GM23248 (cell line): Measurements from ENCODE around the gene SUB1. TPM values are rescaled to one million over a fixed set of nuclear protein-coding genes. Genes with fewer than 3 reads are reported as not detected.
"Not testable (repeated sequence)": the region's sequence is repeated elsewhere in the genome, so short reads cannot be mapped to it uniquely, and the experiment has no call there.

Source experiments
- DNase-seq: peaks from one replicate; pipeline ENCODE4 v3.0.0-alpha.2; 2015
- H2AFZ ChIP-seq: fragments of 200-600 bp; sonication (generic); 2 replicates; pipeline ENCODE4 v1.6.1; 2016; ENCODE audit warnings: antibody characterized with exemption
- H3F3A ChIP-seq: fragments of 200-600 bp; sonication (generic); 2 replicates; pipeline ENCODE4 v1.6.1; 2016; ENCODE audit warnings: mild to moderate bottlenecking, antibody characterized with exemption, mixed run types; ENCODE audit not compliant: insufficient read depth
- H3K27ac ChIP-seq: fragments of 200-600 bp; sonication (generic); 2 replicates; pipeline ENCODE4 v1.5.1; 2016; ENCODE audit warnings: mild to moderate bottlenecking
- H3K27me3 ChIP-seq: fragments of 200-600 bp; sonication (generic); replicated peaks from 2 replicates; pipeline ENCODE4 v1.6.1; 2016; ENCODE audit warnings: mild to moderate bottlenecking; ENCODE audit not compliant: insufficient read depth
- H3K36me3 ChIP-seq: fragments of 200-600 bp; sonication (generic); 2 replicates; pipeline ENCODE4 v1.6.1; 2016; ENCODE audit warnings: low read depth, mild to moderate bottlenecking
- H3K4me1 ChIP-seq: fragments of 200-600 bp; sonication (generic); 2 replicates; pipeline ENCODE4 v1.6.1; 2016; ENCODE audit warnings: mild to moderate bottlenecking; ENCODE audit not compliant: insufficient read depth
- H3K4me2 ChIP-seq: fragments of 200-600 bp; sonication (generic); one replicate; pipeline ENCODE4 v1.6.1; 2016; ENCODE audit warnings: mild to moderate bottlenecking; ENCODE audit not compliant: unreplicated experiment
- H3K4me3 ChIP-seq: fragments of 200-600 bp; sonication (generic); 2 replicates; pipeline ENCODE4 v1.5.1; 2016; ENCODE audit warnings: mild to moderate bottlenecking
- H3K79me2 ChIP-seq: fragments of 200-600 bp; sonication (generic); 2 replicates; pipeline ENCODE4 v1.6.1; 2016; ENCODE audit warnings: mild to moderate bottlenecking; ENCODE audit not compliant: insufficient read depth
- H3K9ac ChIP-seq: fragments of 200-600 bp; sonication (generic); 2 replicates; pipeline ENCODE4 v1.6.1; 2016; ENCODE audit warnings: mild to moderate bottlenecking
- H3K9me2 ChIP-seq: fragments of 200-600 bp; sonication (generic); 2 replicates; pipeline ENCODE4 v1.6.1; 2016; ENCODE audit warnings: mixed run types, mild to moderate bottlenecking, moderate library complexity; ENCODE audit not compliant: insufficient read depth
- H3K9me3 ChIP-seq: fragments of 200-600 bp; sonication (generic); one replicate; pipeline ENCODE4 v1.6.1; 2017; ENCODE audit warnings: low read depth
- H4K20me1 ChIP-seq: fragments of 200-600 bp; sonication (generic); 2 replicates; pipeline ENCODE4 v1.6.0; 2016; ENCODE audit not compliant: insufficient read depth
- EZH2 ChIP-seq: fragments of 200-600 bp; sonication (generic); IDR thresholded peaks from 2 replicates; pipeline ENCODE4 v1.6.1; 2018; ENCODE audit warnings: antibody characterized with exemption, mild to moderate bottlenecking; ENCODE audit not compliant: insufficient read depth, poor library complexity, severe bottlenecking
- EZH2phosphoT487 ChIP-seq: fragments of 200-600 bp; sonication (generic); IDR thresholded peaks from 2 replicates; pipeline ENCODE4 v1.6.1; 2018; ENCODE audit warnings: antibody characterized with exemption, moderate library complexity, mild to moderate bottlenecking, low read depth; ENCODE audit not compliant: insufficient read depth
- WGBS, 2 experiments: methylation state at CpG; one replicate each; pipeline ENCODE4 v1.1.6; 2015 to 2017; ENCODE audit warnings: low lambda C conversion rate in 2 of 2, low coverage in 1 of 2; ENCODE audit errors: missing lambda C conversion rate in 2 of 2; 5-methylcytosine and 5-hydroxymethylcytosine counted together
- in situ Hi-C: fragments of 300-500 bp; cut with MboI; formaldehyde crosslinking; loops from 2 replicates; pipeline ENCODE4 v1.15.0; 2020
- polyA plus RNA-seq: library from polyadenylated mRNA; unstranded; fragments of >200 nt; fragmentation: Nextera tagmentation; extraction: Ambion mirVana; gene quantifications from 2 replicates; pipeline ENCODE4 v1.2.1, GENCODE V29; 2016
- total RNA-seq: library from RNA; depleted of rRNA; stranded (reverse); fragments of >200 nt; shearing (Covaris generic); gene quantifications from 2 replicates; pipeline ENCODE4 v1.2.3, GENCODE V29; 2014; rRNA removed

The SUB1 gene
- total RNA-seq (200 and 350 TPM in 2 replicates), polyA plus RNA-seq (462 and 489 TPM in 2 replicates)

DNA sequence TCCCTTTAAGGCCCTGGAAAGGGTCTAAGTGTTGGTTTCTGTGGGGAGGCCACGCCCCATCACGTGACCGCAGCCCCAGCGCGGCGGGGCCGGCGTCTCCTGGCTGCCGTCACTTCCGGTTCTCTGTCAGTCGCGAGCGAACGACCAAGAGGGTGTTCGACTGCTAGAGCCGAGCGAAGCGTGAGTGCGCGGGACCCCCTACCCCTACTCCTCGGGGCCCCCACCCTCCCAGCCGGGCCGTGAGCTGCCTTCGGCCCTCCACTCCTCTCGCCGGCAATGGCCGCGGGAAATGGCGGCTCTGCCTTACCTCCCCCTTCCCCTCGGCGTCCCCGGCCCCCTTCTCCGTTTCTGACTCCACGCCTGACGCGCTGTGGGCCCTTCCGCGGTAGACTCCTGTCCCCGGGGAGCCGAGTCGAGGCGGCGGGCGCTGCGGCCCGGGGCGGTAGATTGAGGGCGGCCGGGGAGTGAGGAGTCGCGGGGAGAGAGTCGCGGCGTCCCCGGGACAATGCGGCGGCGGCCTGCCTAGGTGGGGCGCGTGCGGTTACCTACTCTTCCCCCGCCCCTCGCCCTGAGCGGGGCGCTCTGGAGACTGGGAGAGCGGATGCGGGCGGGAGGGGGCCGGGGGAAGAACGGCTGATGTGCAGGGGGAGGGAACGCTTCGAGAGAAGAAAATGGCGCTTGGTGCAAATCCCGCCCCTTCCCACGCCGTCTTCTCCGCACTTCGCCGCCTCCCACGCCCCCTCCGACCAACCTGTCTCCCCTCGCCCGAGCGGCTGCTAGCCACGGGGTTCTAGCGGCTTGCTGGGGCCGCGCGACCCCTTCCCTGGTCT, at the start of gene SUB1:
Gene SUB1, plus strand, starts transcription at position 112 of the 830 bp plus-strand sequence. CDS start 2,956 bp downstream, outside the sequence.
- peaks cover 39% of the 10 kb centered on the region for H3F3A ChIP-seq
- in situ Hi-C loops, result loop anchor here (10.0 kb wide), 1 partner anchor 91 kb away; no protein-coding TSS in a partner anchor
- H3K4me2 ChIP-seq, result peak within 1 kb of the TSS; percentile 100
- no peaks in the 10 kb centered on the region for H3K9me3 ChIP-seq
- peaks cover 5% of the 10 kb centered on the region for H3K36me3 ChIP-seq
- no peaks in the 10 kb centered on the region for H3K27me3 ChIP-seq
- H3K9me2 ChIP-seq, result no peaks in the 10 kb centered on the region
- peak within 1 kb of the TSS; percentile 91 for H3K9ac ChIP-seq
- no peak for TF ChIP-seq EZH2
- TF ChIP-seq EZH2phosphoT487, result no peak
- H4K20me1 ChIP-seq, result peaks cover 19% of the 10 kb centered on the region
- H3K27ac ChIP-seq, result peak within 1 kb of the TSS; percentile 86
- DNase-seq, result peak; percentile 94
- H3K4me3 ChIP-seq, result peak within 1 kb of the TSS; percentile 98
- WGBS, 2 experiments, result 1% methylated on average over 65 to 89 of the region's 89 CpGs
- H3K79me2 ChIP-seq, result peaks cover 48% of the 10 kb centered on the region
- H2AFZ ChIP-seq, result peak within 1 kb of the TSS; percentile 63
- H3K4me1 ChIP-seq, result peaks cover 31% of the 10 kb centered on the region

DNA sequence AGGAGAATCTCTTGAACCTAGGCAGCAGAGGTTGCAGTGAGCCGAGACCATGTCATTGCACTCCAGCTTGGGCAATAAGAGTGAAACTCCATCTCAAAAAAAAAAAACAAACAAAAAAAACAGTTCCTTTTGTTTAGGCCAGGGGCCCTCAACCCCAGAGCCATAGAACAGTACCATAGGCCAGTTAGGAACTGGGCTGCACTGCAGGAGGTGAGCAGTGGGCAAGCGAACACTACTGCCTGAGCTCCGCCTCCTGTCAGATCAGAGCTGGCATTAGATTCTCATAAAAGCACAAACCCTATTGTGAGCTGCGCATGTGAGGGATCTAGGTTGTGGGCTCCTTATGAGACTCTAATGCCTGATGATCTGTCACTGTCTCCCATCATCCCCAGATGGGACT, 49.1 kb upstream of the SUB1 start:
- no peaks in the 10 kb centered on the region for H3K79me2 ChIP-seq
- peaks cover 20% of the 10 kb centered on the region for H3F3A ChIP-seq
- no peak overlapping the region for H3K27ac ChIP-seq
- H2AFZ ChIP-seq, result no peak overlapping the region
- no peaks in the 10 kb centered on the region for H3K9me3 ChIP-seq
- H3K9ac ChIP-seq, result no peak overlapping the region
- no peak overlapping the region for H3K4me2 ChIP-seq
- H3K27me3 ChIP-seq, result no peaks in the 10 kb centered on the region
- peaks cover 28% of the 10 kb centered on the region for H3K4me1 ChIP-seq
- no peaks in the 10 kb centered on the region for H4K20me1 ChIP-seq
- in situ Hi-C loops, result no loop called here
- no peaks in the 10 kb centered on the region for H3K36me3 ChIP-seq
- H3K4me3 ChIP-seq, result no peak overlapping the region
- TF ChIP-seq EZH2phosphoT487 (no peak), EZH2 (no peak)
- WGBS, 2 experiments, result 90 to 92% methylated on average over 4 of the region's 4 CpGs
- no peak for DNase-seq
- no peaks in the 10 kb centered on the region for H3K9me2 ChIP-seq

DNA sequence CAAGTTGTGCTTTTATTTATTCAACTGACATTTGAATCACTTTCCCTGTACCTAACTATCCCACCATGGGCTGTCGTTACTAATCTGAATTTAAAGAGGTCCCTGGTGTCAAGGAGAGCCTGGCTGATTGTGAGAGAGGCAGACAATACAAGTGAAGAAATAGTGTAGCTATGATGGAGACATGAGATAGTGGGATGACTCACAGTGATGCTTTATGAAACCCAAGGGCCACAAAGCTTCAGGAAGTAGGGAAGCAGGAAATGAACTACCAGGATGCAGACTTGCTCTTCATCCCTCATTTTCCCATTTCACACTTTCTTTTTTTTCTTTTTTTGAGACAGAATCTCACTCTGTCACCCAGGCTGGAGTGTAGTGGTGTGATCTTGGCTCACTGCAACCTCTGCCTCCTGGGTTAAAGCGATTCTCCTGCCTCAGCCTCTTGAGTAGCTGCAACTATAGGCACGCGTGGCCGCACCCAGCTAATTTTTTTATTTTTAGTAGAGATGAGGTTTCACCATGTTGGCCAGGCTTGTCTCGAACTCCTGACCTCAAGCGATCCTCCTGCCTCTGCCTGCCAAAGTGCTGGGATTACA, 47.8 kb upstream of the SUB1 start:
- not testable (repeated sequence) for H3K79me2 ChIP-seq, H3K4me2 ChIP-seq
- 82 to 83% methylated on average over 7 of the region's 7 CpGs for WGBS, 2 experiments

DNA sequence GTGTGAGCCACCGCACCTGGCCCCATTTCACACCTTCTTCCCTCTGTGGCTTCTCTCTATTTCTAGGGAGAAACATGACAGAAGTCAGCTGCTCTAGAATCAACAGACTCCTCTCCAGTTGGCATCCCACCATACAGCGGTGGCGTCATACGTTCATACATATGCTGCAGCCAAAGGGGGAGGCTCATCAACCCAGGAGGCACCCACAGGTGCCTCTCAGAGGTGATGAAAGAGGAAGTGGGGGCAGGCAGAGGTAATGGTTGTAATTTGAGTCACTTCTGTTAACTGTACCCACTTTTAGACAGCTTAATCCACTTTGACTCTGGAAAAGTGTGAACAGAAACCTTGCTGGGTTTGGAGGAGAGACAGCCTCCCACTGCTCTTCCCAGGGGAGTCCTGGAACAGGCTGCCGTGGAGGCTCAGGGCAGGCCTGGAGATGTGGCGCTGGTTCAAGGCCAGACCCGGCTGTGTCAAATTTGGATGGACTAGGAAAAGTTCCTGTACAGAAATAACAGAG, 47.3 kb upstream of the SUB1 start:
- in situ Hi-C loops, result no loop called here
- no peak overlapping the region for H3K9ac ChIP-seq
- TF ChIP-seq EZH2 (no peak), EZH2phosphoT487 (no peak)
- H3F3A ChIP-seq, result peaks cover 10% of the 10 kb centered on the region
- no peak overlapping the region for H3K4me2 ChIP-seq
- H2AFZ ChIP-seq, result no peak overlapping the region
- no peaks in the 10 kb centered on the region for H3K36me3 ChIP-seq
- H4K20me1 ChIP-seq, result no peaks in the 10 kb centered on the region
- no peaks in the 10 kb centered on the region for H3K9me2 ChIP-seq
- DNase-seq, result no peak
- 67 to 71% methylated on average over 7 of the region's 7 CpGs for WGBS, 2 experiments
- no peak overlapping the region for H3K4me3 ChIP-seq
- peak overlapping the region; percentile 40; the same call in 1 of the 2 replicates for H3K27ac ChIP-seq
- no peaks in the 10 kb centered on the region for H3K79me2 ChIP-seq
- no peaks in the 10 kb centered on the region for H3K9me3 ChIP-seq
- no peaks in the 10 kb centered on the region for H3K27me3 ChIP-seq
- H3K4me1 ChIP-seq, result peaks cover 16% of the 10 kb centered on the region; the same call in 1 of the 2 replicates

More for the DNA sequence above, 47.8 kb upstream of the SUB1 start:
- H3K9me3 ChIP-seq, in situ Hi-C loops, H3K4me3 ChIP-seq, H3K9ac ChIP-seq, H3F3A ChIP-seq, H3K36me3 ChIP-seq, H3K27me3 ChIP-seq, H4K20me1 ChIP-seq, H3K9me2 ChIP-seq: not testable (repeated sequence)
- Histone ChIP-seq H2AFZ (peak overlapping the region; percentile 45; the same call in 1 of the 2 replicates), H3K27ac (peak overlapping the region; percentile 40), H3K4me1 (peaks cover 16% of the 10 kb centered on the region; the same call in 1 of the 2 replicates)
- peak; percentile 91 for DNase-seq
